ENCODE data around the gene ERC2.

GRCh38 chr3:55615694-55616295 lies 852.5 kb downstream of the ERC2 start:
- TF ChIP-seq CTCF (IDR thresholded peaks at IDR 0.05; ENCODE audit: insufficient read depth, low read length, poor library complexity, severe bottlenecking) (no peak), EZH2phosphoT487 (conservative IDR thresholded peaks at IDR 0.05; ENCODE audit: low read length) (no peak)

Data from SU-DHL-6 (cell line).